Lower leg skin (tissue), 3 donors: ENCODE results near the gene OMG.
"Not testable (repeated sequence)": the region's sequence is repeated elsewhere in the genome, so short reads cannot be mapped to it uniquely, and the experiment has no call there.

Source experiments
- POLR2A ChIP-seq, 2 donors: fragments of 450-650 bp; IDR thresholded peaks; one replicate each; pipeline ENCODE4 v1.6.1; 2016 to 2017; ENCODE audit warnings: antibody characterized with exemption in 2 of 2, mild to moderate bottlenecking in 1 of 2, moderate library complexity in 1 of 2
- TF ChIP-seq, protein P1 (sequence below), 3 donors: fragments of 450-650 bp; IDR thresholded peaks; one replicate each; pipeline ENCODE4 v1.5.1; 2016; ENCODE audit warnings: antibody characterized with exemption in 3 of 3, mild to moderate bottlenecking in 3 of 3, moderate library complexity in 2 of 3

DNA sequence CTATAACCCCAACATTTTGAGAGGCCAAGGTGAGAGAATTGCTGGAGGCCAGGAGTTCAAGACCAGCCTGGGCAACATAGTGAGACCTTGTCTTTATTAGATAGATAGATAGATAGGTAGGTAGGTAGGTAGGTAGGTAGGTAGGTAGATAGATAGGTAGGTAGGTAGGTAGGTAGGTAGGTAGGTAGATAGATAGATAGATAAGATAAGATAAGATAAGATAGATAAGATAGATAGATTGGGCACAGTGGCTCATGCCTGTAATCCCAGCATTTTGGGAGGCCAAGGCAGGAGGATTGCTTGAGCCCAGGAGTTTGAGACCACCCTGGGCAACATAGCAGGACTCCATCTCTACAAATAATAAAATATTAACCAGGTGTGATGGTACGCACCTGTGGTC, 34.1 kb downstream of the OMG start:
- TF ChIP-seq, protein P1, sequence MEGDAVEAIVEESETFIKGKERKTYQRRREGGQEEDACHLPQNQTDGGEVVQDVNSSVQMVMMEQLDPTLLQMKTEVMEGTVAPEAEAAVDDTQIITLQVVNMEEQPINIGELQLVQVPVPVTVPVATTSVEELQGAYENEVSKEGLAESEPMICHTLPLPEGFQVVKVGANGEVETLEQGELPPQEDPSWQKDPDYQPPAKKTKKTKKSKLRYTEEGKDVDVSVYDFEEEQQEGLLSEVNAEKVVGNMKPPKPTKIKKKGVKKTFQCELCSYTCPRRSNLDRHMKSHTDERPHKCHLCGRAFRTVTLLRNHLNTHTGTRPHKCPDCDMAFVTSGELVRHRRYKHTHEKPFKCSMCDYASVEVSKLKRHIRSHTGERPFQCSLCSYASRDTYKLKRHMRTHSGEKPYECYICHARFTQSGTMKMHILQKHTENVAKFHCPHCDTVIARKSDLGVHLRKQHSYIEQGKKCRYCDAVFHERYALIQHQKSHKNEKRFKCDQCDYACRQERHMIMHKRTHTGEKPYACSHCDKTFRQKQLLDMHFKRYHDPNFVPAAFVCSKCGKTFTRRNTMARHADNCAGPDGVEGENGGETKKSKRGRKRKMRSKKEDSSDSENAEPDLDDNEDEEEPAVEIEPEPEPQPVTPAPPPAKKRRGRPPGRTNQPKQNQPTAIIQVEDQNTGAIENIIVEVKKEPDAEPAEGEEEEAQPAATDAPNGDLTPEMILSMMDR (IDR thresholded peaks at IDR 0.05): not testable (repeated sequence)
- not testable (repeated sequence) for TF ChIP-seq POLR2A (IDR thresholded peaks at IDR 0.05)
